SK-N-SH (cell line): ENCODE results near the gene KRTAP9-7.

Experiments used
- CTCF ChIP-seq: fragments of 200-600 bp; sonication (generic); IDR thresholded peaks from 2 replicates; pipeline ENCODE4 v1.6.1; 2017; ENCODE audit warnings: antibody characterized with exemption, mild to moderate bottlenecking, moderate library complexity
- JUND ChIP-seq: IDR thresholded peaks from 2 replicates; pipeline ENCODE4 v1.4.0; 2012
- MXI1 ChIP-seq: IDR thresholded peaks from 2 replicates; pipeline ENCODE4 v1.6.1; 2012; ENCODE audit warnings: mild to moderate bottlenecking, low read depth, low read length, improper control_type of control experiment
- RAD21 ChIP-seq: IDR thresholded peaks from 2 replicates; pipeline ENCODE4 v1.6.1; 2012; ENCODE audit warnings: mild to moderate bottlenecking, low read length
- RCOR1 ChIP-seq: fragments of 150-350 bp; IDR thresholded peaks from 2 replicates; pipeline ENCODE4 v1.6.1; 2017; ENCODE audit warnings: antibody characterized with exemption, low read length
- REST ChIP-seq: IDR thresholded peaks from 2 replicates; pipeline ENCODE4 v1.6.1; 2012; ENCODE audit warnings: mild to moderate bottlenecking, low read depth, low read length, moderate library complexity

GRCh38 chr17:41278176-41278955 lies 2.9 kb downstream of the KRTAP9-7 start:
- TF ChIP-seq JUND = no peak
- no peak for TF ChIP-seq CTCF
- TF ChIP-seq MXI1 = no peak
- TF ChIP-seq REST = no peak
- TF ChIP-seq RCOR1 = no peak
- TF ChIP-seq RAD21 = no peak
